Mucosa of descending colon (tissue), 3 donors: Measurements from ENCODE around the gene FAM199X. TPM values are rescaled to one million over a fixed set of nuclear protein-coding genes. Genes with fewer than 3 reads are reported as not detected.

ENCODE experiments used
- ATAC-seq: fragments of 200-7000 bp; cut with Tn5 transposase; one replicate; pipeline ENCODE4 v1.9.1; 2020; ENCODE audit warnings: mild to moderate bottlenecking, moderate library complexity
- DNase-seq, 3 donors: peaks; one replicate each; pipeline ENCODE4 v3.0.0-alpha.2; 2020
- H3K36me3 ChIP-seq: fragments of 200-600 bp; one replicate; pipeline ENCODE4 v1.8.0; 2021; ENCODE audit warnings: low read depth, mild to moderate bottlenecking
- H3K4me1 ChIP-seq: fragments of 200-600 bp; one replicate; pipeline ENCODE4 v1.8.0; 2021; ENCODE audit warnings: low read depth, mild to moderate bottlenecking
- H3K4me3 ChIP-seq: fragments of 200-600 bp; one replicate; pipeline ENCODE4 v1.8.0; 2021; ENCODE audit warnings: mild to moderate bottlenecking
- H3K9me3 ChIP-seq: fragments of 200-600 bp; one replicate; pipeline ENCODE4 v1.8.0; 2021; ENCODE audit warnings: mild to moderate bottlenecking
- CTCF ChIP-seq: fragments of 200-600 bp; IDR thresholded peaks from one replicate; pipeline ENCODE4 v1.8.0; 2022; ENCODE audit warnings: antibody characterized with exemption, mild to moderate bottlenecking
- intact Hi-C, 2 donors: fragments of 100-400 bp; cut with DNase I in 1 of 2; cut with micrococcal nuclease in 1 of 2; formaldehyde crosslinking; loops; one replicate each; pipeline versions ENCODE4 v1.11.0 to v1.11.1; 2022; cut with DNase I, micrococcal nuclease
- total RNA-seq, 3 donors: library from RNA; stranded (reverse); fragmentation: NEBNext Ultra II Directional in 2 of 3; extraction: Animal tissue kit (Norgen Biotek cat#: 25700) in 2 of 3; gene quantifications; one replicate each; pipeline versions ENCODE4 v1.2.1 to v1.2.4, GENCODE V29; 2021 to 2023
- donor health status: DM: no; HTN: no; CAD: no; lungs with moderate emphysema.
- donor health status: DM: no; HTN: no; CAD: no.
- donor health status: DM: no; HTN: yes; CAD: no.

The FAM199X gene
- total RNA-seq, 3 donors from 2014 or later, result 18.3 to 22.2 (median 21.9) TPM

GRCh38 chrX:104172121-104172520 is 5.9 kb downstream of the FAM199X start:
- Histone ChIP-seq H3K4me1 (no peaks in the 10 kb centered on the region), H3K36me3 (no peaks in the 10 kb centered on the region), H3K4me3 (no peak overlapping the region), H3K9me3 (no peaks in the 10 kb centered on the region)
- DNase-seq (no peak), ATAC-seq (no peak)
- intact Hi-C loops, result no loop called here
- no peak for TF ChIP-seq CTCF

- no peak for ATAC-seq
- TF ChIP-seq CTCF, result no peak
- intact Hi-C loops, result no loop called here
- no peak for DNase-seq
- no peak overlapping the region for H3K4me3 ChIP-seq
- no peaks in the 10 kb centered on the region for H3K36me3 ChIP-seq
- H3K9me3 ChIP-seq, result no peaks in the 10 kb centered on the region
- H3K4me1 ChIP-seq, result no peaks in the 10 kb centered on the region
Measured at GRCh38 chrX:104172788-104173187, 6.5 kb downstream of the FAM199X start.

- Histone ChIP-seq H3K36me3 (no peaks in the 10 kb centered on the region), H3K9me3 (no peaks in the 10 kb centered on the region), H3K4me3 (no peak overlapping the region), H3K4me1 (no peaks in the 10 kb centered on the region)
- no peak for DNase-seq
- intact Hi-C loops, result no loop called here
- no peak for TF ChIP-seq CTCF
- ATAC-seq, result no peak
Measured at GRCh38 chrX:104173841-104174240, 7.6 kb downstream of the FAM199X start.

GRCh38 chrX:104183685-104184084 is 17.4 kb downstream of the FAM199X start:
- Histone ChIP-seq H3K4me1 (no peaks in the 10 kb centered on the region), H3K4me3 (no peak overlapping the region), H3K36me3 (peaks cover 4% of the 10 kb centered on the region), H3K9me3 (no peaks in the 10 kb centered on the region)
- no peak for TF ChIP-seq CTCF
- intact Hi-C loops, result no loop called here
- no peak for DNase-seq
- ATAC-seq, result no peak

- peaks cover 4% of the 10 kb centered on the region for H3K36me3 ChIP-seq
- intact Hi-C loops, result no loop called here
Measured at GRCh38 chrX:104187931-104188330, 21.7 kb downstream of the FAM199X start.

More at GRCh38 chrX:104187931-104188330, 21.7 kb downstream of the FAM199X start:
- ATAC-seq (no peak), DNase-seq (no peak)
- Histone ChIP-seq H3K9me3 (no peaks in the 10 kb centered on the region), H3K4me1 (no peaks in the 10 kb centered on the region), H3K4me3 (no peak overlapping the region)
- TF ChIP-seq CTCF, result no peak
